HCT116 (cell line): ENCODE results near the gene IGLL5. TPM values are rescaled to one million over a fixed set of nuclear protein-coding genes. Genes with fewer than 3 reads are reported as not detected.

Experiments
- ATAC-seq: fragments of 200-7000 bp; cut with Tn5 transposase; 2 replicates; pipeline ENCODE4 v1.9.1; 2020; ENCODE audit warnings: mild to moderate bottlenecking, moderate library complexity
- BruUV-seq: library from RNA; stranded (reverse); fragments of 400-500 nt; replicated peaks from 2 replicates; lab custom pipeline; 2021; lab: Mats Ljungman, UMichigan
- CTCF ChIA-PET: fragments of 300-600 bp; sonication (Branson Sonifier 250); formaldehyde crosslinking; loops from one replicate; lab custom pipeline; 2021; ENCODE audit warnings: antibody characterized with exemption; lab: Charles Lee
- POLR2A ChIA-PET: fragments of 300-600, 350-600 bp; sonication (Branson Sonifier 250); formaldehyde crosslinking; loops from one replicate; lab custom pipeline; 2021; ENCODE audit warnings: antibody characterized with exemption; lab: Charles Lee
- RAD21 ChIA-PET, 2 experiments: fragments of 300-600 bp; sonication (Branson Sonifier 250); formaldehyde crosslinking; loops; one replicate each; lab custom pipeline; 2023; ENCODE audit warnings: low total read pairs in 2 of 2; ENCODE audit not compliant: uncharacterized antibody in 2 of 2, unreplicated experiment in 2 of 2, low non-redundant PET in 1 of 2; lab: Charles Lee
- DNase-seq: peaks from one replicate; pipeline ENCODE4 v3.0.0-alpha.2; 2010; ENCODE audit warnings: low read depth, low spot score
- H2AFZ ChIP-seq: fragments of 200-600 bp; shearing (Covaris generic), sonication (generic); 2 replicates; pipeline ENCODE4 v1.6.1; 2017; ENCODE audit warnings: low read depth, mixed run types, mixed read lengths, antibody characterized with exemption, low read length; ENCODE audit not compliant: poor library complexity, severe bottlenecking
- H3K27ac ChIP-seq: 2 replicates; pipeline ENCODE4 v1.5.1; 2012; ENCODE audit warnings: low read depth, low read length
- H3K27me3 ChIP-seq: fragments of 200-600 bp; sonication (generic); 2 replicates; pipeline ENCODE4 v1.6.1; 2016; ENCODE audit warnings: mixed run types, low read length, mixed read lengths; ENCODE audit not compliant: insufficient read depth
- H3K36me3 ChIP-seq, 2 experiments: fragments of 200-500 bp in 1 of 2; fragments of 200-600 bp in 1 of 2; sonication (Bioruptor generic) in 1 of 2; sonication (generic) in 1 of 2; 2 replicates each; pipeline versions ENCODE4 v1.5.1 to v1.6.1; 2014 to 2016; ENCODE audit warnings: low read length in 2 of 2, inconsistent platforms in 1 of 2, mixed read lengths in 1 of 2, mixed run types in 1 of 2; ENCODE audit not compliant: insufficient read depth in 2 of 2, control insufficient read depth in 1 of 2
- H3K4me1 ChIP-seq, 2 experiments: fragments of 200-600 bp in 1 of 2; sonication (generic) in 1 of 2; 2 replicates each; pipeline versions ENCODE4 v1.5.1 to v1.6.1; 2012 to 2017; ENCODE audit warnings: low read length in 2 of 2, inconsistent platforms in 1 of 2, mild to moderate bottlenecking in 1 of 2, mixed read lengths in 1 of 2, mixed run types in 1 of 2, moderate library complexity in 1 of 2; ENCODE audit not compliant: insufficient read depth in 2 of 2, control insufficient read depth in 1 of 2
- H3K4me2 ChIP-seq: fragments of 200-600 bp; sonication (generic); 2 replicates; pipeline ENCODE4 v1.6.1; 2017; ENCODE audit warnings: mixed run types, low read length, mixed read lengths
- H3K4me3 ChIP-seq, 2 experiments: fragments of 200-600 bp in 1 of 2; sonication (generic) in 1 of 2; replicated peaks in 1 of 2; 2 replicates each; pipeline ENCODE4 v1.5.1; 2011 to 2016; ENCODE audit warnings: low read length in 2 of 2, control low read depth in 1 of 2, low read depth in 1 of 2, mild to moderate bottlenecking in 1 of 2, mixed read lengths in 1 of 2, mixed run types in 1 of 2
- H3K79me2 ChIP-seq: fragments of 200-600 bp; sonication (generic); 2 replicates; pipeline ENCODE4 v1.6.1; 2017; ENCODE audit warnings: mild to moderate bottlenecking, mixed run types, low read length, moderate library complexity, mixed read lengths; ENCODE audit not compliant: insufficient read depth
- H3K9ac ChIP-seq: fragments of 200-600 bp; sonication (generic); 2 replicates; pipeline ENCODE4 v1.6.1; 2016; ENCODE audit warnings: low read length, mixed read lengths
- H3K9me2 ChIP-seq: fragments of 200-600 bp; sonication (generic), shearing (Covaris generic); 2 replicates; pipeline ENCODE4 v1.6.1; 2017; ENCODE audit warnings: mixed run types, mild to moderate bottlenecking, moderate library complexity; ENCODE audit not compliant: insufficient read depth
- H3K9me3 ChIP-seq, 2 experiments: fragments of 200-500 bp in 1 of 2; fragments of 200-600 bp in 1 of 2; sonication (Bioruptor generic) in 1 of 2; sonication (generic) in 1 of 2; 2 replicates each; pipeline ENCODE4 v1.6.1; 2014 to 2017; ENCODE audit warnings: low read length in 2 of 2, mixed read lengths in 2 of 2, inconsistent platforms in 1 of 2, low read depth in 1 of 2, mild to moderate bottlenecking in 1 of 2, mixed run types in 1 of 2, moderate library complexity in 1 of 2; ENCODE audit not compliant: control insufficient read depth in 1 of 2, insufficient read depth in 1 of 2
- H4K20me1 ChIP-seq: fragments of 200-600 bp; sonication (generic), shearing (Covaris generic); 2 replicates; pipeline ENCODE4 v1.6.1; 2017; ENCODE audit warnings: mixed run types, mild to moderate bottlenecking, moderate library complexity; ENCODE audit not compliant: insufficient read depth
- ELF1 ChIP-seq: IDR thresholded peaks from 2 replicates; pipeline ENCODE4 v1.6.1; 2012; ENCODE audit warnings: low read depth, borderline replicate concordance
- EZH2 ChIP-seq: fragments of 200-600 bp; sonication (generic); IDR thresholded peaks from 2 replicates; pipeline ENCODE4 v1.6.1; 2017; ENCODE audit warnings: antibody characterized with exemption, mixed run types
- EZH2phosphoT487 ChIP-seq: fragments of 200-600 bp; IDR thresholded peaks from 2 replicates; pipeline ENCODE4 v1.6.1; 2018; ENCODE audit warnings: antibody characterized with exemption, borderline replicate concordance
- FOSL1 ChIP-seq: IDR thresholded peaks from 2 replicates; pipeline ENCODE4 v1.6.1; 2012; ENCODE audit warnings: low read depth
- POLR2AphosphoS5 ChIP-seq: IDR thresholded peaks from 2 replicates; pipeline ENCODE4 v1.6.1; 2011; ENCODE audit warnings: mild to moderate bottlenecking, low read depth, low read length, moderate library complexity
- RAD21 ChIP-seq: IDR thresholded peaks from 2 replicates; pipeline ENCODE4 v1.6.1; 2012; ENCODE audit warnings: low read depth, mild to moderate bottlenecking
- REST ChIP-seq: IDR thresholded peaks from 2 replicates; pipeline ENCODE4 v1.6.1; 2012; ENCODE audit warnings: low read depth
- SIN3A ChIP-seq: IDR thresholded peaks from 2 replicates; pipeline ENCODE4 v1.6.1; 2012; ENCODE audit warnings: low read depth
- TCF7L2 ChIP-seq: IDR thresholded peaks from 2 replicates; pipeline ENCODE4 v1.7.0; 2011; ENCODE audit warnings: borderline replicate concordance, inconsistent platforms; ENCODE audit not compliant: insufficient read depth, insufficient read length; ENCODE audit errors: extremely low read depth
- intact Hi-C: fragments of 100-400 bp; cut with micrococcal nuclease; formaldehyde crosslinking; loops from 2 replicates; pipeline ENCODE4 v1.10.0; 2022
- total RNA-seq: library from RNA; stranded (reverse); gene quantifications from one replicate; pipeline ENCODE4 v1.2.1, GENCODE V29; 2021; ENCODE audit not compliant: unreplicated experiment

The IGLL5 gene
- total RNA-seq, 1 experiment from 2014 or later = not detected

- ATAC-seq (no peak), DNase-seq (no peak)
- H3K36me3 ChIP-seq = no peaks in the 10 kb centered on the region
- no peak overlapping the region for H3K4me3 ChIP-seq
- POLR2A ChIA-PET = no interaction called here
- H3K27ac ChIP-seq = no peak overlapping the region
- RAD21 ChIA-PET = no interaction called here
- intact Hi-C loops = no loop called here
- no peak overlapping the region for H3K4me2 ChIP-seq
- H3K9me2 ChIP-seq = no peaks in the 10 kb centered on the region
- H3K27me3 ChIP-seq = peaks cover 57% of the 10 kb centered on the region
- BruUV-seq = no TSS peak
- TF ChIP-seq TCF7L2 (no peak), EZH2 (no peak), SIN3A (no peak), POLR2AphosphoS5 (no peak), EZH2phosphoT487 (no peak), REST (no peak), FOSL1 (no peak), ELF1 (no peak), RAD21 (no peak)
- no peak overlapping the region for H3K9ac ChIP-seq
- no peaks in the 10 kb centered on the region for H4K20me1 ChIP-seq
- no peaks in the 10 kb centered on the region for H3K79me2 ChIP-seq
- H2AFZ ChIP-seq = no peak overlapping the region
- no peaks in the 10 kb centered on the region for H3K9me3 ChIP-seq
- no peaks in the 10 kb centered on the region for H3K4me1 ChIP-seq
- CTCF ChIA-PET = no interaction called here
These were observed 21.5 kb downstream of the IGLL5 start for GRCh38 chr22:22908941-22909604.
